Measurements from ENCODE around the gene CHRNA7. TPM values are rescaled to one million over a fixed set of nuclear protein-coding genes. Genes with fewer than 3 reads are reported as not detected.
"Not testable (repeated sequence)": the region's sequence is repeated elsewhere in the genome, so short reads cannot be mapped to it uniquely, and the experiment has no call there.

Gene CHRNA7
- total and polyA plus RNA-seq, 2 donors (not counting 1 experiment from before 2014, with no cell fraction given), result 0.17 to 0.62 TPM

DNA sequence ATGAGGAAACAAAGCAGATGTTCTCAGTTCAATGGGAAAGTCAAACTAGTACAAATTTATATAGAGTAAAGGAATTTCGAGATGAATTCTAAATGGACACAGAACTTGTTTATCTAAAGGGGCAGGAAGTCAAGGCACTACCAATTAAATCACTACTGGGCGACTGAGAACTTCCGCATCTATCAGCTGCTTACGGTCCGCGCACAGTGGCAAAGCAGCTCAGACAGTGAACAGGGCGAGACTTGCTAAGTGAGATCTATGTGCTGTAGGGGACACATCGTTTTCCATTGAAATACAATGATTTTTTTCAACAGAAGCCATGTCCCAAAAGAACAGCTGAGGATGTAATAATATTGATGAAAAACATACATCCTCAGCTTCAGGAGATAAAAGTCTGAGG lies 105.0 kb downstream of the CHRNA7 start:
- Histone ChIP-seq H4K20me1 (ENCODE audit: control insufficient read depth, extremely low read depth, insufficient read depth, low read length) (no peaks in the 10 kb centered on the region), H3K9ac (ENCODE audit: insufficient read depth, low read length) (no peak overlapping the region), H2AFZ (ENCODE audit: low read length) (no peak overlapping the region), H3K4me2 (ENCODE audit: extremely low read depth, insufficient read depth, low read length) (no peak overlapping the region), H3K79me2 (ENCODE audit: control insufficient read depth, insufficient read depth, low read length) (no peaks in the 10 kb centered on the region), H3K4me1 (ENCODE audit: control insufficient read depth, extremely low read depth, insufficient read depth, low read length) (no peaks in the 10 kb centered on the region), H3K27me3 (ENCODE audit: control insufficient read depth, insufficient read depth, low read length) (no peaks in the 10 kb centered on the region), H3K9me3 (ENCODE audit: control insufficient read depth, insufficient read depth, low read depth, low read length) (no peaks in the 10 kb centered on the region), H3K36me3 (ENCODE audit: control insufficient read depth, insufficient read depth, low read length) (no peaks in the 10 kb centered on the region), H3K27ac (ENCODE audit: insufficient read depth, low read length) (no peak overlapping the region), H3K4me3 (replicated peaks in 1 of 4; ENCODE audit: control extremely low read depth in 1 of 4, insufficient read depth in 1 of 4, low read depth in 3 of 4, low read length in 4 of 4) (no peak overlapping the region)
- no peak for DNase-seq (ENCODE audit: low read depth in 2 of 2)
- TF ChIP-seq, protein P1, sequence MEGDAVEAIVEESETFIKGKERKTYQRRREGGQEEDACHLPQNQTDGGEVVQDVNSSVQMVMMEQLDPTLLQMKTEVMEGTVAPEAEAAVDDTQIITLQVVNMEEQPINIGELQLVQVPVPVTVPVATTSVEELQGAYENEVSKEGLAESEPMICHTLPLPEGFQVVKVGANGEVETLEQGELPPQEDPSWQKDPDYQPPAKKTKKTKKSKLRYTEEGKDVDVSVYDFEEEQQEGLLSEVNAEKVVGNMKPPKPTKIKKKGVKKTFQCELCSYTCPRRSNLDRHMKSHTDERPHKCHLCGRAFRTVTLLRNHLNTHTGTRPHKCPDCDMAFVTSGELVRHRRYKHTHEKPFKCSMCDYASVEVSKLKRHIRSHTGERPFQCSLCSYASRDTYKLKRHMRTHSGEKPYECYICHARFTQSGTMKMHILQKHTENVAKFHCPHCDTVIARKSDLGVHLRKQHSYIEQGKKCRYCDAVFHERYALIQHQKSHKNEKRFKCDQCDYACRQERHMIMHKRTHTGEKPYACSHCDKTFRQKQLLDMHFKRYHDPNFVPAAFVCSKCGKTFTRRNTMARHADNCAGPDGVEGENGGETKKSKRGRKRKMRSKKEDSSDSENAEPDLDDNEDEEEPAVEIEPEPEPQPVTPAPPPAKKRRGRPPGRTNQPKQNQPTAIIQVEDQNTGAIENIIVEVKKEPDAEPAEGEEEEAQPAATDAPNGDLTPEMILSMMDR (conservative IDR thresholded peaks at IDR 0.05 in 1 of 2, IDR thresholded peaks at IDR 0.05 in 1 of 2; ENCODE audit: low read depth in 1 of 2, low read length in 2 of 2), result no peak
- no peak for TF ChIP-seq EZH2 (IDR thresholded peaks at IDR 0.05; ENCODE audit: low read length, missing control alignments)

DNA sequence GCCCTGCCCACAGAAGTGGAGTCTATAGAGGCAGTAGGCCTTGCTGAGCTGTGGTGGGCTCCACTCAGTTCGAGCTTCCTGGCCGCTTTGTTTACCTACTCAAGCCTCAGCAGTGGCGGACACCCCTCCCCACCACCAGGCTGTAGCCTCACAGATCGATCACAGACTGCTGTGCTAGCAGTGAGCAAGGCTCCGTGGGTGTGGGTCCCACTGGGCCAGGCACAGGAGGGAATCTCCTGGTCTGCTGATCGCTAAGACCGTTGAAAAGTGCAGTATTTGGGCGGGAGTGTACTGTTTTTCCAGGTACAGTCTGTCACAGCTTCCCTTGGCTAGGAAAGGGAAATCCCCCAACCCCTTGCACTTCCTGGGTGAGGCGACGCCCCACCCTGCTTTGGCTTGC lies 115.2 kb downstream of the CHRNA7 start:
- H2AFZ ChIP-seq (ENCODE audit: low read length); DNase-seq (ENCODE audit: low read depth in 2 of 2); H3K36me3 ChIP-seq (ENCODE audit: control insufficient read depth, insufficient read depth, low read length); H3K4me2 ChIP-seq (ENCODE audit: extremely low read depth, insufficient read depth, low read length); H3K27ac ChIP-seq (ENCODE audit: insufficient read depth, low read length); H3K9ac ChIP-seq (ENCODE audit: insufficient read depth, low read length); H4K20me1 ChIP-seq (ENCODE audit: control insufficient read depth, extremely low read depth, insufficient read depth, low read length); H3K4me3 ChIP-seq (replicated peaks in 1 of 4; ENCODE audit: control extremely low read depth in 1 of 4, insufficient read depth in 1 of 4, low read depth in 3 of 4, low read length in 4 of 4); H3K27me3 ChIP-seq (ENCODE audit: control insufficient read depth, insufficient read depth, low read length); H3K79me2 ChIP-seq (ENCODE audit: control insufficient read depth, insufficient read depth, low read length); H3K4me1 ChIP-seq (ENCODE audit: control insufficient read depth, extremely low read depth, insufficient read depth, low read length); H3K9me3 ChIP-seq (ENCODE audit: control insufficient read depth, insufficient read depth, low read depth, low read length): not testable (repeated sequence)

DNA sequence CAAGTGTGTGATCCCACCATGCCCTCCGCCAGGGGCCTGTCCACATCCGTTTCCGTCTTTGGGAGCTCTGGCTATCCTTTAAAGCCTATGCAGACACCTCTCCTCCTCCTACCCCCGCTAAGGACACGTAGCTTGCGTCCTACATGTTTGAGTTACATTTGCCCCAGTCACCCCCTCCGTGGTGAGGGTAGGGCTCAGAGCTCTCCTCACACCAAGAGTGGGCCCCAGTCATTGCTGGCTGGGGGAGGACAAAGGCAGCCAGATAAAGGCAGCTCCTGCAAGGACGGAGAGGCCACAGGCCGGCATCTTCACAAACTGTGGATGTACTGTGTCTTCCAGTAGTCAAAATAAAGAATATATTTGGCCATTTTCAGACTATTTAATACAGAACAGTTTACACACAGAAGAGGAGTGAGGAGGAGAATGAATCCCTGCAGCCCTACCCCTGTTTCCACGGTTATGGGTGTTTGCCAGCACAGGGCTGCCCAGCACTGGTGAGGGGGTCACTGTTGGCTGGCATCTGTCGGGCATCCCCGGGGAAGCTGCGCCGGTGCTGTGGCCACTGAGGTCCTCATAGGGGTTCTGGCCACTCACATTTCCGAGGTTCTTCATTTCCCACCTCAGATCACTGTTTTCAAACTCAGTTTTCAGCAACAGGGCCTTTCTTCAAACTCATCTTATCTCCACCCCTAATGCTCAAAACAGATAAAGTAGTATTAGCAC lies 118.7 kb downstream of the CHRNA7 start:
- Histone ChIP-seq H4K20me1 (ENCODE audit: control insufficient read depth, extremely low read depth, insufficient read depth, low read length) (no peaks in the 10 kb centered on the region), H3K9me3 (ENCODE audit: control insufficient read depth, insufficient read depth, low read depth, low read length) (no peaks in the 10 kb centered on the region), H2AFZ (ENCODE audit: low read length) (no peak overlapping the region), H3K27me3 (ENCODE audit: control insufficient read depth, insufficient read depth, low read length) (no peaks in the 10 kb centered on the region), H3K9ac (ENCODE audit: insufficient read depth, low read length) (no peak overlapping the region), H3K27ac (ENCODE audit: insufficient read depth, low read length) (no peak overlapping the region), H3K4me1 (ENCODE audit: control insufficient read depth, extremely low read depth, insufficient read depth, low read length) (no peaks in the 10 kb centered on the region), H3K4me3 (replicated peaks in 1 of 4; ENCODE audit: control extremely low read depth in 1 of 4, insufficient read depth in 1 of 4, low read depth in 3 of 4, low read length in 4 of 4) (no peak overlapping the region), H3K79me2 (ENCODE audit: control insufficient read depth, insufficient read depth, low read length) (no peaks in the 10 kb centered on the region), H3K36me3 (ENCODE audit: control insufficient read depth, insufficient read depth, low read length) (no peaks in the 10 kb centered on the region), H3K4me2 (ENCODE audit: extremely low read depth, insufficient read depth, low read length) (no peak overlapping the region)
- TF ChIP-seq, protein P1 (conservative IDR thresholded peaks at IDR 0.05 in 1 of 2, IDR thresholded peaks at IDR 0.05 in 1 of 2; ENCODE audit: low read depth in 1 of 2, low read length in 2 of 2), result no peak
- no peak for DNase-seq (ENCODE audit: low read depth in 2 of 2)

All from fibroblast of lung (primary cell).